Measurements from ENCODE around the gene FER1L5.

FER1L5 gene

GRCh38 chr2:96687711-96688640 is 45.4 kb downstream of the FER1L5 start:
- H3K4me3 ChIP-seq (ENCODE audit: low read length): no peak overlapping the region
- TF ChIP-seq CTCF (IDR thresholded peaks at IDR 0.05; ENCODE audit: low read depth, low read length, poor library complexity, severe bottlenecking): no peak
- no peak for TF ChIP-seq EZH2phosphoT487 (IDR thresholded peaks at IDR 0.05; ENCODE audit: borderline replicate concordance, low read length)
- H3K27me3 ChIP-seq (ENCODE audit: control insufficient read depth, low read length): peaks cover under 1% of the 10 kb centered on the region
- H3K4me1 ChIP-seq (ENCODE audit: control insufficient read depth, low read length): no peaks in the 10 kb centered on the region
- no peaks in the 10 kb centered on the region for H3K9me2 ChIP-seq (replicated peaks; ENCODE audit: control insufficient read depth, low read length)
- H3K79me2 ChIP-seq (ENCODE audit: control insufficient read depth, low read length): no peaks in the 10 kb centered on the region
- H3K27ac ChIP-seq (ENCODE audit: low read depth, low read length): no peak overlapping the region
- no peaks in the 10 kb centered on the region for H3K9me3 ChIP-seq (ENCODE audit: control insufficient read depth, insufficient read depth, low read length)
- H4K20me1 ChIP-seq (ENCODE audit: control insufficient read depth, insufficient read depth, low read depth, low read length): no peaks in the 10 kb centered on the region
- no peak overlapping the region for H3K4me2 ChIP-seq (ENCODE audit: low read length)
- H3K36me3 ChIP-seq (ENCODE audit: control insufficient read depth, low read length): no peaks in the 10 kb centered on the region
- no peaks in the 10 kb centered on the region for H3F3A ChIP-seq (ENCODE audit: control insufficient read depth, insufficient read depth)

GRCh38 chr2:96688649-96689430 is 46.3 kb downstream of the FER1L5 start:
- no peaks in the 10 kb centered on the region for H3K36me3 ChIP-seq (ENCODE audit: control insufficient read depth, low read length)
- H3K9me2 ChIP-seq (replicated peaks; ENCODE audit: control insufficient read depth, low read length): no peaks in the 10 kb centered on the region
- H4K20me1 ChIP-seq (ENCODE audit: control insufficient read depth, insufficient read depth, low read depth, low read length): no peaks in the 10 kb centered on the region
- H3K79me2 ChIP-seq (ENCODE audit: control insufficient read depth, low read length): no peaks in the 10 kb centered on the region
- no peaks in the 10 kb centered on the region for H3F3A ChIP-seq (ENCODE audit: control insufficient read depth, insufficient read depth)
- no peak overlapping the region for H3K4me2 ChIP-seq (ENCODE audit: low read length)
- no peaks in the 10 kb centered on the region for H3K4me1 ChIP-seq (ENCODE audit: control insufficient read depth, low read length)
- TF ChIP-seq CTCF (IDR thresholded peaks at IDR 0.05; ENCODE audit: low read depth, low read length, poor library complexity, severe bottlenecking): no peak
- TF ChIP-seq EZH2phosphoT487 (IDR thresholded peaks at IDR 0.05; ENCODE audit: borderline replicate concordance, low read length): no peak
- H3K27me3 ChIP-seq (ENCODE audit: control insufficient read depth, low read length): no peaks in the 10 kb centered on the region; the same call in none of the 2 replicates
- no peak overlapping the region for H3K4me3 ChIP-seq (ENCODE audit: low read length)
- no peaks in the 10 kb centered on the region for H3K9me3 ChIP-seq (ENCODE audit: control insufficient read depth, insufficient read depth, low read length)
- H3K27ac ChIP-seq (ENCODE audit: low read depth, low read length): no peak overlapping the region

- Histone ChIP-seq H3K4me2 (ENCODE audit: low read length) (no peak overlapping the region), H3K4me3 (ENCODE audit: low read length) (no peak overlapping the region), H3K9me2 (replicated peaks; ENCODE audit: control insufficient read depth, low read length) (no peaks in the 10 kb centered on the region), H3F3A (ENCODE audit: control insufficient read depth, insufficient read depth) (no peaks in the 10 kb centered on the region), H3K4me1 (ENCODE audit: control insufficient read depth, low read length) (no peaks in the 10 kb centered on the region), H3K79me2 (ENCODE audit: control insufficient read depth, low read length) (no peaks in the 10 kb centered on the region), H3K27me3 (ENCODE audit: control insufficient read depth, low read length) (no peaks in the 10 kb centered on the region; the same call in 1 of the 2 replicates), H3K36me3 (ENCODE audit: control insufficient read depth, low read length) (no peaks in the 10 kb centered on the region), H3K27ac (ENCODE audit: low read depth, low read length) (no peak overlapping the region), H3K9me3 (ENCODE audit: control insufficient read depth, insufficient read depth, low read length) (no peaks in the 10 kb centered on the region), H4K20me1 (ENCODE audit: control insufficient read depth, insufficient read depth, low read depth, low read length) (no peaks in the 10 kb centered on the region)
- TF ChIP-seq CTCF (IDR thresholded peaks at IDR 0.05; ENCODE audit: low read depth, low read length, poor library complexity, severe bottlenecking): no peak
- TF ChIP-seq EZH2phosphoT487 (IDR thresholded peaks at IDR 0.05; ENCODE audit: borderline replicate concordance, low read length): no peak
These were observed 46.9 kb downstream of the FER1L5 start for GRCh38 chr2:96689431-96689991.
